IPS-NIHi7 (cell line): ENCODE measurements around the gene BPTF.
"Not testable (repeated sequence)": the region's sequence is repeated elsewhere in the genome, so short reads cannot be mapped to it uniquely, and the experiment has no call there.

Source experiments
- DNase-seq: peaks from one replicate; pipeline ENCODE4 v3.0.0; 2012; ENCODE audit warnings: mixed read lengths; ENCODE audit errors: extremely low spot score

The BPTF gene

GRCh38 chr17:67834634-67835033 is 9.3 kb downstream of the BPTF start:
- DNase-seq: no peak

DNA sequence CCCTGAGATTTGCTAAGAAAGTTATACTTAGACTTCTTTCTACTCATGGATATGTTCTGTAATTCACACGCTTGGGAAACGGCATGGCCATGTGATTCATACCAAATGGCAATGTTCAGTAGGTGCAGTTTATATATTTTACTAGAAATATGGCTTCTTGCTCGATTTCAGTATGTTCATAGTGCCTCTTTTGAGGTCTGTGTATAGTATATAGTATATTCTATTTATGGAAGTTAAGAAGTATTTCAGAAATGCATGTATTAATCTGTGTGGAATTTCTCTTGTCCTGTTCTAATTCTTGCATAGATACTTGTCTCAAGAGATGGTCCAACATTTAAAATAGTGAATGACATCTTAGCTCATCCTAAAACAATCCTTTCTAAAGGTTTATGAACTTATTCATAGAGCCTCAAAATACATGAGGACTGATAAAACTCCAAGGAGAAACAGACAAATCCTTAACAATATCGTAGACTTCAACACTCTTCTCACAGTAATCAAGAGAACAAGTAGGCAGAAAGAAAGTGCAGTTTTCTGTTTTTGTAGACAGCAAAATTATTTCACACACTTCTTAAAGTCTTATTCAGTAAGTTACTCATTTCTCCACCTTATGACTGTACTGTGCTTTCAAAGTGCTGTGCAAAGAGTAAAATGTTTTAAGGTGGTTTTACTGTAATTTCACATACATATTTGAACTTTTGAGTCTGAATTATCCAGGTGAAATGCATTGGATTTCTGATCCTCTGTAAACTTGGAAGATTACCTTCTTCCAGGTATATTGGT is 11.1 kb downstream of the BPTF start:
- DNase-seq: no peak

GRCh38 chr17:67837965-67838364 is 12.7 kb downstream of the BPTF start:
- no peak for DNase-seq

GRCh38 chr17:67838538-67838937 is 13.2 kb downstream of the BPTF start:
- DNase-seq: no peak

DNA sequence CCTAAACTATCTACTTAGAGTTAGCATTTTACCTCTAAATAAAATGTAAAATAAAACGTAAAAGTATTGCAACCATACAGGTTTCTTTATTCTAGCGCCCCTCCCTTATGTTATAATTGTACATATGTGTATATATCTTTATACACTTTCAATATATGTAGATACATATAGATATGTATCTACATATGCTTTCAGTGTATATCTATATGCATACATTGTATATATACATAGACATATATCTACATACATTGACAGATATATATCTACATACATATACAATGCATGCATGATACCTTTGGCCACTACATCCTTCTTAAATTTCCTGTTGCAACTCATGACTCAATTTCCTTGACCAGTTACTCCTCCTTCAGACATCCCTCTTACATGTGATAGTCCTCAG is 16.7 kb downstream of the BPTF start:
- DNase-seq: no peak

GRCh38 chr17:67842648-67843047 is 17.3 kb downstream of the BPTF start:
- DNase-seq: no peak

DNA sequence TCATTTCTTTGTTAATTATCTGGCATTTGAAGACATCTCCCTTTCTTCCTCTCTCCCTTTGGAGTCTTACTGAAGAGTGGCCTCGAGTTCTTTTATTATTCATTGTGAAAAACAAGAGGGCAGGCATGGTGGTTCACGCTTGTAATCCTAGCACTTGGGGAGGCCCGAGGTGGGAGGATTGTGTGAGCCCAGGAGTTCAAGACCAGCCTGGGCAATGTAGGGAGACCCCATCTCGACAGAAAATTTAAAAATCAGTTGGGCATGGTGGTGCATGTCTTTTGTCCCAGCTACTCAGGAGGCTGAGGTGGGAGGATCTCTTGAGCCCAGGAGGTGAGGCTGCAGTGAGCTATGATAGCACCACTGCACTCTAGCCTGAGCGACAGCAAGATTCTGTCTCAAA is 20.1 kb downstream of the BPTF start:
- no peak for DNase-seq

DNA sequence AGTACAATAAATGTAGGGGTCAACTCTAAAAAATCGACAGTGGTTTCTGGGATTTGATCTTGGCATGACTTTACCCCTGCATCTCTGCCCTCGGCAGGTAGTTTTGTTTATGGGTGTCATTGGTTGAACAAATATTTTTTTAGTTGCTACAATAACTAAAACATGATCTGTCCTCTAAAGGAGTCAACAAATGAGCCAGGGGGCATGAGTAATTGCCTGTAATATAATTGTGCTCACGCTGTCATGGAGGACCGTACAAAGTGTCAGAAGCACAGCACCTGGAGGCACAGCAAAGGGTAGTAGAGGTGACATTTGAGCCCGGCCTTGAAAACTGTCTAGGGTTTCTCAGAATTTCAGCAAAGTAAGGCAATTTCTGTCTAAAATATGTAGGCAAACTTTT is 22.9 kb downstream of the BPTF start:
- DNase-seq: not testable (repeated sequence)

DNA sequence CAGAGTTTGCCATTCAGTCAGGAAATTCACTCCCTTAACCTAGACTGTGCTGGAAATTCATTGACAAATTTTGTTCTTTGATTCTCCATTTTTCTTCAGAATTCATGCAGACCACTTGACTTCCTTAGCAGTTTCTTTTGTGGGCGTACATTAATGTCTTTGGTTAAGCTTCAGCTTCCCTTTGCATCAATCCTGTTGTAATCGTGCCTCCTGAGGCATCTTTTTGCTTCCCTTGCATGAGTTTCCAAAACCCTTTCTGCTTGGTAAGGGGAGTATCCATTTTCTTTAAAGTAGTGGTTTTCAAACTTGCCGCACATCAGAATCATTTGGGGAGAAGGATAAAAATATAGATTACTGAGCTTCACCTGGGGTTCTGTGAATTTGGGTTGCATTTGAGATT is 23.5 kb downstream of the BPTF start:
- DNase-seq: not testable (repeated sequence)

DNA sequence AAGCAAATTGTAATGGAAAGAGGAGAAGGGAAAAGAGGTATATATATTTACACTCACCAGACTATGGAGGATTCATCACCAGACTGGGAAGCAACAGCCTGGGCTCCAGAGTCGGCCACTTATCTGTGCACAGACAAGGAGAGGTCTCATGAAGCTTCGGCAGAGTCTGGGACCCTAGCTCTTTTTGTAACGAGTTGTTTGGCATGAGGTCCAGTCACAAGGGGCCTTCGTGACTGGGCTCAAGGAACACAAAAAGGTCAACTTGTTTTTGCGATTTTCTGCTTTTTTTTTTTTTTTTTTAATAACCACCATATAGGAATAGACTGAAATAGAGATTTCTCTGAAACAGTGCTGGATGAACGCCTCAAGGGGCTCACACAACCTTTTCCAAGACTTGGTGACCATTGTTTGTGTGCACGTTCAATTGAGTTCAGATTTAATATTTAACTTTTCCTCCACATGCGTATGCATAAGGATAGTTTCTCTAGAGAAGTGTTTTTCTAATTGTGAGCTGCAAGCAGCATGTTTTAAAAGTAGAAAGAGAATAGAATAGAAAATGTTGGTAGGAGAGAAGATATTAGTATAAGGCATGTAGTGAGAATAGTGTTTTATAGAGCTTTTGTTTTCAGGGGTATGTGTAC is 25.8 kb downstream of the BPTF start:
- DNase-seq: no peak

GRCh38 chr17:67853703-67854102 is 28.4 kb downstream of the BPTF start:
- DNase-seq: no peak

DNA sequence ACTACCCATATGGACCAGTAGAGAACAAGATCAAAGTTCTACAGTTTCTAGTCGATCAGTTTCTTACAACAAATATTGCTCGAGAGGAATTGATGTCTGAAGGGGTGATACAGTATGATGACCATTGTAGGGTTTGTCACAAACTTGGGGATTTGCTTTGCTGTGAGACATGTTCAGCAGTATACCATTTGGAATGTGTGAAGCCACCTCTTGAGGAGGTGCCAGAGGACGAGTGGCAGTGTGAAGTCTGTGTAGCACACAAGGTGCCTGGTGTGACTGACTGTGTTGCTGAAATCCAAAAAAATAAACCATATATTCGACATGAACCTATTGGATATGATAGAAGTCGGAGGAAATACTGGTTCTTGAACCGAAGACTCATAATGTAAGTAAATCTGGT is 29.1 kb downstream of the BPTF start:
- no peak for DNase-seq

- DNase-seq: no peak
Observed at GRCh38 chr17:67855504-67856324, 30.4 kb downstream of the BPTF start.

DNA sequence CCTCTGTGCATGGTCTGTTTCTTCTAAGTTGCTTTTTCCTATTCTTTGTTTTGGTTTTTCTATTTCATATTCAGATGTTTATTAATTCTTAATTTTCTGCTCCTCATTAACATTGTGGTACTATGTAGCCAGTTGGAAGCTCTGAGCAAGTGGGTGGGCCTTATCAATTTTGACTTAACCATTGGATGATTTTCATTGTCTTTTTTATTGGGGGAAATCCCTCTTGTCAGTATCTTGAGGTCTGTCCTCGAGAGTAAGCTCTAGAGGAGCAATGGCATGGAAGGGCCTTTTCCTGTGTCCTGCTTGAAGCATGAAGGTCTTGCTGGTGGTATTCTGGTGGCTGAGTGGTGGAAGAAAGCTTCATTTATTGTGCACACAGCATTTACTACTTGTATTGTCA is 31.1 kb downstream of the BPTF start:
- DNase-seq: not testable (repeated sequence)

DNA sequence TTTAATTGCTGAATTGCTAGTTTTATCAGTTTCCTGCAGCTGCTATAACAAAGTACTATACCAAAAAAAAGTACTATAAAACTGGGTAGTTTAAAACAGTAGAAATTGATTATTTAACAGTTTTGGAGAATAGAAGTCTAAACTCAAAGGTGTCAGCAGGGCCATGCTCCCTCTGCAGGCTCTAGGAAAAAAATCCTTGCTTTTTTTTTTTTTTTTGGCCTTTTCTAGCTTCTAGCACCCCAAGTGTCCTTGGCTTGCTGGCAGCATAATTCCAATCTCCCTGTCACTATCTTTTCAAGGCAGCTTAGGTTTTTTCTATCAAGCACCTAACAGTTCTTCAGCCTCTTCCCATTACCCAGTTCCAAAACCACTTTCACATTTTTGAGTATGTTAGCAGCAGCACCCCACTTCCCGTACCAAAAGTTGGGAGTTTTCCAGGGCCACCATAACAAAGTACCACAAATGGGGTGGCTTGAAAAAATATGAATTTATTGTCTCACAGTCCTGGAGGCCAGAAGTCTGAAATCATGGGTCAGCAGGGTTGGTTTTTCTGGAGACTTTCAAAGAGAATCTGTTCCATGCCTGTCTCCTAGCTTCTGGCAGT is 37.4 kb downstream of the BPTF start:
- DNase-seq: no peak

GRCh38 chr17:67863624-67864247 is 38.4 kb downstream of the BPTF start:
- no peak for DNase-seq

DNA sequence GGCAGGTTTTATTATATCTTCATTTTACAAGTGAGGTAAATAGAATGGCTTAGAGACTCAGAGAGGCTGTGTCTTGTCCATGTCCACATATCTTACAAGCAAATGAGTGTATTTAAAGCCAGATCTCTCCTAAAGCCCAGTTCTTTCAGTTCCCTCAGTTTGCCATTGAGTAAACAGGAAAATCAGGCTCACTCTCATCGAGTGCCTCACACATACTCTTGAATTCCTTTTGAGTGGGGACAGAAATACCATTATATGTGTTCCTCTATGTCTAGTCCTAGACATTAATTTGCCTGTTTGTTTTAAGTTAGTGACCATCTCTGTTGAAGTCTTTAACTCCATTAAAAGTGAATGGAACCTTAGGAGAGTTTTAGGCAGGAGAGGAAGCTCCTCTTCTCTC is 40.1 kb downstream of the BPTF start:
- no peak for DNase-seq

- DNase-seq: no peak
Observed at GRCh38 chr17:67867591-67867990, 42.3 kb downstream of the BPTF start.

GRCh38 chr17:67868176-67868575 is 42.9 kb downstream of the BPTF start:
- DNase-seq: no peak

- peak; percentile 18 for DNase-seq
Observed at GRCh38 chr17:67879662-67880061, 54.4 kb downstream of the BPTF start.

GRCh38 chr17:67881083-67881482 is 55.8 kb downstream of the BPTF start:
- no peak for DNase-seq

DNA sequence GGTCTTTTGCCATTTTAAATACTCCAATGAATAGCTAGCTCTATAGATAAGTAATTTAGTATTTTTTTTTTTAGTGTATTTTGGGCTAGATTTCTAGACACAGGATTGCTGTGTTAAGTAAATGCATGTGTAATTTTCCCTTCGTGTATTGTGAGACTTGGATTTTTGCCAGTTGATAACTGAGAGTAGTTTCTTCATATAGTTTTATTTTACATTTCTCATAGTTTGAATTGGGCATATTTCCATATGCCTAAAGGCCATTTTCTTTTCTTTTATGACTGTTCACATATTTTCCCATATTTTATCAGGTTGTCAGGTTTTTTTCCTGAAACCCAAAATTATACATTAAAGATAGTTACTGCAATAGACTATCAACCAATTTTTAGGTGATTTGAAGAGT is 59.4 kb downstream of the BPTF start:
- no peak for DNase-seq
